ENCODE measurements around the gene KAT8. TPM values are rescaled to one million over a fixed set of nuclear protein-coding genes. Genes with fewer than 3 reads are reported as not detected.

The KAT8 gene
- total RNA-seq, 4 donors from 2014 or later: 41.5 to 89.4 (median 70.0) TPM

DNA sequence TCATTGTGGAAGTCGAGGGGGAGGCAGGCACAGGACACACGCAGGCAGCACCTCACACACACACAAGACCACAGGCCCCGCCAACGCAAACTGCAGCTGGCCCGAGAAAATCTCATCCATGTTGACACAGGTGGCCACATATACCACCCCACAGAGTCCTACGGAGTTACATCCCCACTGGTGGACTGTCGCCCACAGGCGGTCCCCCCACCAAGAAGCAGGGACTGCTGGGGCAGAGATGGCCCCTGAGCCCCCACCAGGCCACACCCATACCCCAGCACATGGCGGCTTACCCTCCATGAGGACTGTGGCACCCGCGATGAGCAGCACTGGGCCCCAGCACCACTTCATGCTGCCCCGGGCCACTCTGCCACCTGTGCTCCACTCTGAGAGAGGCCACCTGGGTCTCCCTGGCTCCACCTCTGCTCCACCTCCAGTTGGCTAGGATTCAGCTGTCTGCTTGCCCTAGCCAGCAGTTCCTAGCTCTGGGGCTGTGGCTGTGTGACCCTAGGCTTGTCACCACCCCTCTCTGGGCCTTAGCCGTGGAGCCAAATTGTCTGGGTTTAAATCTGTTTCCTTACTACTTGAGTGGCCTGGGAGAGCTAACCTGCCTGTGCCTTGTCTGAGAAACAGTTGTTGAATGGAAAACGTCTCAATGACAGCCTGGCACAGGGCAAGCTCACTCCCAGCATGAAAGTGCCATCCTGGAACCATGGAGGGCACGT lies 28.8 kb upstream of the KAT8 start, which contains the start of gene PRSS53:
Gene PRSS53, minus strand, starts transcription at position 485 of the 725 bp plus-strand sequence. Its CDS starts 134 bp downstream, at position 351.
- Histone ChIP-seq H3K27me3 (no peaks in the 10 kb centered on the region), H3K4me1 (peaks cover 0 to 6% (median 0%) of the 10 kb centered on the region in 4 donors), H3K4me3 (no peak within 1 kb of the TSS), H3K27ac (no peak within 1 kb of the TSS), H3K36me3 (peaks cover 0 to 47% (median 0%) of the 10 kb centered on the region in 3 donors), H3K9me3 (no peaks in the 10 kb centered on the region)
- TF ChIP-seq, protein P1, sequence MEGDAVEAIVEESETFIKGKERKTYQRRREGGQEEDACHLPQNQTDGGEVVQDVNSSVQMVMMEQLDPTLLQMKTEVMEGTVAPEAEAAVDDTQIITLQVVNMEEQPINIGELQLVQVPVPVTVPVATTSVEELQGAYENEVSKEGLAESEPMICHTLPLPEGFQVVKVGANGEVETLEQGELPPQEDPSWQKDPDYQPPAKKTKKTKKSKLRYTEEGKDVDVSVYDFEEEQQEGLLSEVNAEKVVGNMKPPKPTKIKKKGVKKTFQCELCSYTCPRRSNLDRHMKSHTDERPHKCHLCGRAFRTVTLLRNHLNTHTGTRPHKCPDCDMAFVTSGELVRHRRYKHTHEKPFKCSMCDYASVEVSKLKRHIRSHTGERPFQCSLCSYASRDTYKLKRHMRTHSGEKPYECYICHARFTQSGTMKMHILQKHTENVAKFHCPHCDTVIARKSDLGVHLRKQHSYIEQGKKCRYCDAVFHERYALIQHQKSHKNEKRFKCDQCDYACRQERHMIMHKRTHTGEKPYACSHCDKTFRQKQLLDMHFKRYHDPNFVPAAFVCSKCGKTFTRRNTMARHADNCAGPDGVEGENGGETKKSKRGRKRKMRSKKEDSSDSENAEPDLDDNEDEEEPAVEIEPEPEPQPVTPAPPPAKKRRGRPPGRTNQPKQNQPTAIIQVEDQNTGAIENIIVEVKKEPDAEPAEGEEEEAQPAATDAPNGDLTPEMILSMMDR (IDR thresholded peaks at IDR 0.05): no peak
- TF ChIP-seq POLR2A (IDR thresholded peaks at IDR 0.05): no peak
- no peak for DNase-seq

DNA sequence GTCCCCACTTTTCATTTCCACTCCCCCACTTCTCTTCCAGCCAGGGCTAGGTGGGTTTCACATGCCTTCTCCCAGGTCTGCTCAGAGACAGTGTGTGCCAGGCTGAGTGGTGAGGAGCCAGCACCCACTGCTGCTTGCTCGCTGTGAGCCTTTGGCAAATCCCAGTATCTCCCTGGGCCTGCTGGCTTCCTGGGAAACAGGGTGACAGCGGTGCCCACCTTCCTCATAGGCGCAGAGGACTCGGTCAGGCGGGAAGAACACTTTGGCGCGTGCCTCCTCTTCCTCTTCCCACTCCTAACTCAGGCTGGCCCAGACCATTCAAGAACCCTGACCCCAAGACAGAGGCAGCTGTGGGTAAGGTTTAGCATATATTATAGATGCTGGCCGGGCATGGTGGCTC lies 28.3 kb upstream of the KAT8 start:
- H3K27me3 ChIP-seq: no peaks in the 10 kb centered on the region
- no peaks in the 10 kb centered on the region for H3K9me3 ChIP-seq
- H3K27ac ChIP-seq: no peak overlapping the region
- no peak overlapping the region for H3K4me3 ChIP-seq
- no peak for DNase-seq
- no peak for TF ChIP-seq POLR2A (IDR thresholded peaks at IDR 0.05)
- TF ChIP-seq, protein P1 (IDR thresholded peaks at IDR 0.05): no peak
- H3K36me3 ChIP-seq: peaks cover 0 to 46% (median 0%) of the 10 kb centered on the region in 3 donors
- H3K4me1 ChIP-seq: peaks cover 0 to 6% (median 3%) of the 10 kb centered on the region in 4 donors

DNA sequence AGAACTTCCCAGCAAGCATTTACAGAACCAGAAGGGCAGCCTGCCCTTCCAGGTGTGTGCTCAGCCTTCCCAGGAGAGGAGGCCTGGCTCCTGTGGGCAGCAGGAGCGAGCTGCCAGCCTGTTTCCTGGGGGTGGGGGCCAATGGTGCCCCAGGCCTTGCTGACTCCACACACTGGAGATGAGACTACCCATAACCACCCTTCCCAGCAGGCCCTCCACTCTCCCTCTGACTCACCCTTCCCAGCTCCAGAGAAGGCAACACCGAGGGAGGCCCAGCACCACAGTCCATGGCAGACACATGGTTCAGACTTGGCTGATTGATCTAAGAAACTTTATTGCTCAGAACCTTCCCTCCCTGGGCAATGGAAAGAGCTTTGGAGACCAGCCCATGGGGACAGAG lies 26.9 kb upstream of the KAT8 start:
- H3K27me3 ChIP-seq: no peaks in the 10 kb centered on the region
- no peaks in the 10 kb centered on the region for H3K9me3 ChIP-seq
- no peak overlapping the region for H3K4me3 ChIP-seq
- peaks cover 0 to 15% (median 9%) of the 10 kb centered on the region in 4 donors for H3K4me1 ChIP-seq
- no peak overlapping the region for H3K27ac ChIP-seq
- DNase-seq: no peak
- TF ChIP-seq, protein P1 (IDR thresholded peaks at IDR 0.05): no peak
- TF ChIP-seq POLR2A (IDR thresholded peaks at IDR 0.05): no peak
- H3K36me3 ChIP-seq: peaks cover 0 to 41% (median 0%) of the 10 kb centered on the region in 3 donors

DNA sequence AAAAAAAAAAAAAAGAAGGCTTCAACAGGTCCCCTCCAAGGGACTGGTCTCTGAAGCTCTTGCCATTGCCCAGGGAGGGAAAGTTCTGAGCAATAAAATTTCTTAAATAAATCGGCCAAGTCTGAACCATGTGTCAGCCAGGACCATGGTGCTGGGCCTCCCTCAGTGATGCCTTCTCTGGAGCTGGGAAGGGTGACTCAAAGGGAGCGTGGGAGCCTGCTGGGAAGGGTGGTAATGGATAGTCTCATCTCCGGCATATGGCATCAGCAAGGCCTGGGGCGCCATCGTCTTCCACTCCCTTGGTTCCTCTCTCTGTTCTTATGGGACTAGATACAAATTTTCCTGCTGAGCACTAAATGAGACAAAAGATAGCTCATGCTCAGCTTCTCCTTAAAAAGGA lies 25.1 kb upstream of the KAT8 start:
- Histone ChIP-seq H3K36me3 (peaks cover 0 to 31% (median 0%) of the 10 kb centered on the region in 3 donors), H3K4me1 (peaks cover 0 to 19% (median 13%) of the 10 kb centered on the region in 4 donors), H3K4me3 (no peak overlapping the region), H3K9me3 (no peaks in the 10 kb centered on the region), H3K27ac (no peak overlapping the region), H3K27me3 (no peaks in the 10 kb centered on the region)
- TF ChIP-seq POLR2A (IDR thresholded peaks at IDR 0.05): no peak
- no peak for DNase-seq

DNA sequence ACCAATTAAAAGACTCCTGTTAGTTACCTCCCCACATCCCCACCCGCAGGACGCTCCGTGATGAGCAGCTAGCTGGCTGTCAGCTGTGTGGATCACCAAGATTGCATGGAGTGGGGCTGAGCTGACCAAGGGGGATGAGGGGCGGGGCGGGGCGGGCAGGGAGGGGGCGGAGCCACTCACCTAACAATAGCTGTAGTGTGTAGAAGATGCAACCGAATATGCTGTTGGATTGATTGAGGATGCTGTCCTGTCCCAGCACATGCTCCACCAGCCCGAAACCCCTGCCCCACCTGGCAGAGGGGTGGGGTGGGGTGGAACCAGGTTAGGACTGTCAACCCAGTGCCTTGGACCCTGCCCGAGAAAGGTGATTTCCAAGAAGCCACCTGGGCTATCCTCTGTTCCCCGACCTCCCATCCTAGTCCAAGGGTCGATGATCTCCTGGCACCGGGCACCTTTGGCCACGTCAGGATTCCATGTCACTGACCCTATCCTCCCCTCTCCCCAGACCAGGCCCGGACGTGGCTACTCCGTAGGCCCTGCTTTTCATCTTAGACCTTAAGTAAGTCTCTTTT lies 24.2 kb upstream of the KAT8 start:
- H3K4me3 ChIP-seq: peak overlapping the region in 2 of 4 donors; percentile 70 to 71
- peak in 2 of 3 donors; percentile 71 to 81 for DNase-seq
- no peaks in the 10 kb centered on the region for H3K27me3 ChIP-seq
- peaks cover 0 to 31% (median 0%) of the 10 kb centered on the region in 3 donors for H3K36me3 ChIP-seq
- no peaks in the 10 kb centered on the region for H3K9me3 ChIP-seq
- TF ChIP-seq, protein P1 (IDR thresholded peaks at IDR 0.05): no peak
- TF ChIP-seq POLR2A (IDR thresholded peaks at IDR 0.05): peak in 1 of 2 donors; percentile 52
- peaks cover 0 to 19% (median 13%) of the 10 kb centered on the region in 4 donors for H3K4me1 ChIP-seq
- H3K27ac ChIP-seq: peak overlapping the region in 1 of 4 donors; percentile 67

DNA sequence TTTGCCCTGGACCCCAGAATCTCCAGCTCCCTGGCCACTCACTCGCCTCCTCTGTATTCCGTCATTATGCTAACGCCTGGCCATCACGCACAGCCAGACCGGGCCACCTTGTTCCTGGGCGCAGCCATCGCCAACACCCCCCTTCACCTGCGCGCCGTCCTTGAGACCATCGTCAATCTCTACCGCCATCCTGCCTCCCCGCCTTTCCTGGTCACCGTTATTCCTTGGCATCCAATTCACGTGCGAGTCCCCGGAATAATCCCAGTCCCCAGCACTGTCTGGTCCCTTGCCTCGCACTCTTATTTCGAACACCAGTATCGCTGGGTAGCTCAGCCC lies 23.4 kb upstream of the KAT8 start:
- H3K27ac ChIP-seq: peak overlapping the region; percentile 85 to 91 (median 88)
- peak in 1 of 3 donors; percentile 51 for DNase-seq
- H3K27me3 ChIP-seq: no peaks in the 10 kb centered on the region
- H3K4me3 ChIP-seq: peak overlapping the region; percentile 70 to 79 (median 74)
- H3K4me1 ChIP-seq: peaks cover 0 to 19% (median 13%) of the 10 kb centered on the region in 4 donors
- H3K36me3 ChIP-seq: peaks cover 0 to 24% (median 0%) of the 10 kb centered on the region in 3 donors
- no peaks in the 10 kb centered on the region for H3K9me3 ChIP-seq
- TF ChIP-seq POLR2A (IDR thresholded peaks at IDR 0.05): no peak
- TF ChIP-seq, protein P1 (IDR thresholded peaks at IDR 0.05): no peak
